GOT3 (cell line): ENCODE data around the gene MRPS34.

Experiments
- DNase-seq: peaks from one replicate; lab custom pipeline; 2025; ENCODE audit warnings: mixed read lengths; lab: John Stamatoyannopoulos, UW

MRPS34 gene

DNA sequence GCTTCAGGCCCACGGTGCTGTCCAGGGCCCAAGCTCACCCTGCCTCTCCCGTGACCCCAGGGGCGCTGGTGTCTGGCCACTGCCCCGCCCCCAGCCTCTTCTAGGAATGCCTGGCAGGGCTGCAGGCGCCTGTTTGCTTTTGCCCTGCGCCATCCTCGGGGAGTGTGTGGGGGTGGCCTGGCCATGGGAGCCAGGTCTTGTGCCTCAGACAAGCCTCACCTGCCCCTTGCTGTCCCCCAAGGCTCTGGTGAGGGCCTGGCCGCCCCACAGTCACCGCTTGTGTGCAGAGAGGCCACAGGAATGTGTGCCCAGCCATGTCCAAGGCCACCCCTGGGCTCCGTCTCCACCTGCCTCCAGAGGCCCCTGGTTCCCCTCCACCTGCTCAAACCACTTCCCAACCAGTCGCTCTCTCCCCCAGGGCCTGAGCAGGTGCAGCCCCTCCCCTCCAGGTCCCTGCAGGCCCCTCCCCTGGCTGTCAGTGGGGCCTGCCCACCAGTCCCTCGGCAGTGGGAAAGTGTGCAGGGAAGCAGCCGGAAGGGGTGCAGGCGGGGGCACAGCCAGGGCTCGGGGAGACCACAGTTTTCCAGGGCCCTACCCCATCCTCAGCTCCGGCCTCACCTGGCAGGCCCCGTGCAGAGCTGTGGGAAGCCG is 21.4 kb upstream of the MRPS34 start:
- no peak for DNase-seq

GRCh38 chr16:1793578-1794220 is 20.8 kb upstream of the MRPS34 start, which contains the start of gene IGFALS:
IGFALS (minus strand) TSS chr16:1793705; CDS start chr16:1793652, 53 bp downstream.
- DNase-seq = no peak

GRCh38 chr16:1792836-1793577 is 20.1 kb upstream of the MRPS34 start:
- DNase-seq = no peak

- no peak for DNase-seq
Observed at GRCh38 chr16:1791943-1792812, 19.2 kb upstream of the MRPS34 start.

DNA sequence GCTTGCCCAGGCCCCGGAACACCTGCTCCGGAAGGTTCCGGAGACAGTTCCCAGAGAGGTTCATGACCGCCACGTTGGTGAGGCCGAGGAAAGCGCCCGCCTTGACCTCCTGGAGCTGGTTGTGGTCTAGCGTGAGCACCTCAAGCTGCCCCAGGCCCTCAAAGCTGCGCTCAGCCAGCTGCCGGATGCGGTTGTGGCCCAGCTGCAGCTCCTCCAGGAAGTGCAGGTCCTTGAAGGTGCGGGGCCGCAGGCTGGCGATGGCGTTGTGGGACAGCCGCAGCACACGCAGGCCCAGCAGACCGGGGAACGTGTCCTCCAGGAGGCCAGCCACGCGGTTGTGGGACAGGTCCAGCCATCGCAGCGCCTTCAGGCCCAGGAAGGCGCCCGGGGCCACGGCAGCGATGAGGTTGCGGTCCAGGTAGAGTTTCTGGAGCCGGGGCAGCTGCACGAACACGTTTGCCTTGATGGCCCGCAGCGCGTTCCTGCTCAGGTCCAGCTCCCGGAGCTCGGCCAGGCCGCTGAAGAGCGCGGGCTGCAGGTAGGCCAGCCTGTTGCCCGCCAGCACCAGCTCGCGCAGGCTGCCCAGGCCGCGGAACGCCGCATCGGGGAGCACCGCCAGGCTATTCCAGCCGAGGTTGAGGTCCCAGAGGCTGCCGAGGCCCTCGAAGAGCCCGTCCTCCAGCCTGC is 18.5 kb upstream of the MRPS34 start:
- DNase-seq = no peak

GRCh38 chr16:1790611-1791255 is 17.8 kb upstream of the MRPS34 start:
- DNase-seq = no peak

DNA sequence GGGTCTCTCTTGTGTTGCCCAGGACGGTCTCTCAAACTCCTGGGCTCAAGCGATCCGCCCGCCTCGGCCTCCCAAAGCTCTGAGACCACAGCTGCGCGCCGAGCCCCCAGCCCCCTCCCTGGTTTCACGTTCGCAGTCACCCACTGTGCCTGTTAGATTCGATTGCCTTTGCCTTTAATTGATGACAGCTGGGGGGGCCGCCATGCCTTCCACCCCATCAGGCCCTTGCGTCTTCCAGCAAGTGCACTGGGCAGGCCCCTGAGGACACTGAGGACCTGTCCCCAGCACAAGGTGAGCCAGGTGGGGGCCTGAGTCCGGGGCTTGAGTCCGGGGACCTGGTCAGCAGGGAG is 17.3 kb upstream of the MRPS34 start:
- no peak for DNase-seq

- DNase-seq = no peak
Observed at GRCh38 chr16:1789643-1790045, 16.7 kb upstream of the MRPS34 start.

GRCh38 chr16:1788708-1789100 is 15.8 kb upstream of the MRPS34 start:
- DNase-seq = no peak

DNA sequence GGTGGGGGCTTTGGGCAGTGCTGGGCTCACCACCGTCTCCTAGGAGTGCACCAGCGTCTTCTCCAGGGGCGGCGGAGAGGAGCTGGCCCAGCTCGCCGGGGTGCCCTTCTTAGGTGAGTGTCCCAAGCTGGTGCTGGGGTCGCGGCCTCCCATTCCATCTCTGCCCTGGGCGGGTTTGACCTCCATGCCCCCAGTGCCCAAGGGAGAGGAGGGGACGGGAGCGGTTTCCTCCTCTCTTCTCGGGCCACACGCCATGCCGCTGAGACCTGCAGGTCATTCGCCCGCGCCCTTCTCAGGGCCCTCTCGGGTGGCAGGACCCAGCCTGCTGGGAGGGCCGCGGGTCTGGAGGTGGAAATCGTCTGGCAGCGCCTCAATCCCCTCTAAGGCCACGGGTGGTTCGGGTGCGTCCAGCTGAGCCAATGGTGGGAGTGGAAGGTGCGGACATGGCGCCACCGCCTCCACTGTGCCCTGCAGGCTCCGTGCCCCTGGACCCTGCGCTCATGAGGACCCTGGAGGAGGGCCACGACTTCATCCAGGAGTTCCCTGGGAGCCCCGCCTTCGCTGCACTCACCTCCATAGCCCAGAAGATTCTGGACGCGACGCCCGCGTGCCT is 15.3 kb upstream of the MRPS34 start:
- DNase-seq = no peak

GRCh38 chr16:1787322-1788094 is 14.6 kb upstream of the MRPS34 start:
- no peak for DNase-seq

DNA sequence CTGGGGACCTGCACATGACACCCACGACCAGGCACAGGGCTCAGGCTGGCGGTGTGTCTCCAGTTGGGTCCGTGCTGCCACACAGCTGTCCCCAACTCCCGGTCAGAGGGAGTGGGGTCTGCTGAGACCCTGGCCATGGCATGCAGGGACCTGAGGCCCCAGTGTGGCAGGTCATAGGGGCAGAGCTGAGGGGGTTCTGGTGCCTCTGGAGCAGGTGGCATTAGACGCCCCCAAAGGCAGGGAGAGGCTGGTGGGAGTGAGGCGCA is 14.1 kb upstream of the MRPS34 start:
- DNase-seq = no peak

GRCh38 chr16:1786242-1787055 is 13.5 kb upstream of the MRPS34 start:
- no peak for DNase-seq

GRCh38 chr16:1785846-1786170 is 12.9 kb upstream of the MRPS34 start:
- no peak for DNase-seq

- no peak for DNase-seq
Observed at GRCh38 chr16:1784977-1785845, 12.3 kb upstream of the MRPS34 start.

DNA sequence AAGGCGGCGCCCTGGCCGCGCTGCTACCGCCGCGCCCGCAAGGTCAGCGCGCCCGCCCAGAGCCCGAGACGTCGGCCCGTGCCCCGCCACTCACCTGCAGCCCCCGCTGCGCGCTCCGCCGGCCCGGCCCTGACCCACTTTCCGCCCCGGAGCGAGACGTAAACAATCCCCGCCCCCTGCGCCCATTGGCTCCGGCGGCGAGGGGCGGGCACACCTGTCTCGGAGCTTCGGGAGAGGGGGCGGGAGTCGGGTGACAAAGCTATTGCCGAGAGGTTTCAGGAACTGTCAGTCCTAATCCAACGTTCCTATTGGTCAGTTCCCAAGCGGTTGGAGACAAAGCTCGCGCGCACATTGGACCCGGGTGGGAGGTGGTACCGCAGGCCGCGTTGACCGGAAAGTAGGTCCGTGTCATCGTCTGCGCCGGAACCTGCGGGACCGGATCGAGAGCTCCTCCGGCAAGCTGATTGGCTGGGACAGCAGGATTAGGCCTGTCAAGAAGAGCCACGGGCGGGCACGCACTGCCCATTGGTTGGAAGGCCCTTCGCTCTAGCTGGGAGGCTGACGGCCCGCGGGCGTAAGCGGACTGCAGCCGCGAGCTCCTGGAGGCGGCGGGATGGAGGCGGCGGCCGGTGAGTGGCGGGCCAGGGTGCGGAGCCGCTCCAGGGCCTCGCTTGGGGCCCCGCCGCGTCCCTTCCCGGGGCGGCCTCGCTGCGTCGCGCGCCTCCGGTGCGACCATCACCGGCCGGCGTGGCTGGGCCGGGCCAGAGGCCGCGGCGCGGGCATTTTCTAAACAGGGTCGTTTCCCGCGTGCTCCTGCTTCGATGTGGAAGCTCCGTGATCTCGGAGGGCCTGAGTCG is 9.7 kb upstream of the MRPS34 start, which contains the start of the genes NUBP2 and SPSB3:
Gene NUBP2, plus strand, starts transcription at position 553 of the 857 bp plus-strand sequence. Its CDS starts 61 bp downstream, at position 614.
Gene SPSB3, minus strand, starts transcription at position 164 of the 857 bp plus-strand sequence. CDS start 1,088 bp downstream, outside the sequence.
- peak; percentile 97 for DNase-seq

DNA sequence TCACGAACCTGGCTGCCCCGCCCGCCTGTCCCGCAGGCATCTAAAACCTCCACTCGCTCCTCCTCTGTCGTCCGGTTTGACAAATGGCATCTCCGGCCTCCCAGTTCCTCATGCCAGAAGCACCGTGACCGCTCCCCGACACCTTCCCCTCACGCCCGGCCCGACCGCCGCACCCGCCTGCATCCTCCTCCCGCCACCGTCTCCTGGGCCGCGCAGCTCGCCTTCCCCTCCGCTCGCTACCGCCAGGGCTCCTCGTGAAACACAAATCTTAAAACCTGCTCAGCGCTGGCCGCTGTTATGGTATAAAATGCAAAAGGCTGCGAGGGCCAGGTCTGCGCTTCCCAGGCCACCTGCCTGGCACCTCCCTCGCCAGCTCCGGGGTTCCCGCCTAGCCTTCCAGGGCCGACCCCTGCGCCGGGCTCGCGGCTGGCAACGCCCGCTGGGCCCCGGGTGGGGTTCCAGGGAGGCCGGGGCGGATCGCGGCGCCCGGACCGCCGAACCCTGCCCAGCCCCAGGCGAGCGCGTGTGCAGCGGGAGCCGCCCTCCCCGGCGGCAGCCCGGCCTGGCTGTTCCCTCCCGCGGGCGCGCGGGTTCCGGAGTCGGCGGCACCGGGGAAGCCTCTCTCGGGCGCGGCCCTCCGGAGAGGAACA is 8.9 kb upstream of the MRPS34 start:
- no peak for DNase-seq
